Measurements from ENCODE around the gene GAD1. TPM values are rescaled to one million over a fixed set of nuclear protein-coding genes. Genes with fewer than 3 reads are reported as not detected.

GAD1 gene
- total and polyA plus RNA-seq, 5 donors from 2014 or later = not detected

GRCh38 chr2:170891893-170892292, 75.2 kb downstream of the GAD1 start:
- no peaks in the 10 kb centered on the region for H3K4me1 Mint-ChIP-seq
- DNase-seq (no peak), ATAC-seq (ENCODE audit: low read depth in 2 of 2) (no peak)
- no peaks in the 10 kb centered on the region for H3K36me3 ChIP-seq (ENCODE audit: control insufficient read depth, insufficient read depth, low read length)
- no peak overlapping the region for H3K4me3 ChIP-seq (ENCODE audit: low read depth, low read length)
- no peak overlapping the region for H3K4me3 Mint-ChIP-seq
- H3K27ac ChIP-seq (ENCODE audit: insufficient read depth, low read length, poor library complexity, severe bottlenecking) = no peak overlapping the region
- H3K27me3 Mint-ChIP-seq = peaks cover 19% of the 10 kb centered on the region
- H3K27ac Mint-ChIP-seq = no peak overlapping the region
- H3K9me3 ChIP-seq (ENCODE audit: control insufficient read depth in 2 of 2, low read length in 2 of 2) = no peaks in the 10 kb centered on the region
- H3K27me3 ChIP-seq (ENCODE audit: control insufficient read depth, insufficient read depth, low read length) = peaks cover 3% of the 10 kb centered on the region
- no peaks in the 10 kb centered on the region for H3K36me3 Mint-ChIP-seq
- H3K9me3 Mint-ChIP-seq = no peaks in the 10 kb centered on the region
- H3K4me1 ChIP-seq (ENCODE audit: control insufficient read depth, insufficient read depth, low read length, poor library complexity, severe bottlenecking) = no peaks in the 10 kb centered on the region

DNA sequence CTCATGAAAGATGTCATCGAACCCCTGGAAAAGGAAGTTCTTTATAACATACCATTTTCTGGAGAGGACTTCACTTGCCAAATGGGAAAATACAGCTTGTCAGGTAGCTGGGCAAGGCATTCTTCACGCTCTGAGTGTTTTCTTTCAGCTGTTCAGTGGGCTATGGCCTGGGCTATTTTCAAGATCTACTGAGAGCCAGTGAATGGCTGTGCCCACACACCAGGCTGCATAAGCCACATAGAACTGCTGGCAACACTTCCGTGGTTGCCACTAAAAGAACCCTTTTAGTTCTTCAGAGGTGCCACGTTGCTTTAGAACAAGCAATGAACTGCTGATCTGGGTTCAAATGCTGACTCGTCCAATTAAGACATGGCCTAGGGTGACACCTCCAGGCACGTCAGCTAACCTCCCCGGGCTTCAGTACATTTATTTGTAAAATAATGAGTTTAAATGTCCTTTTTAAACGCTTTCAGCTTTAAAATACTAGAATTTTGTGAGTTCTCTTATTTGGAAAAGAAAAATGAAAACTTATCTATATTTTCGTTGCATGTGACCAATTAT, 75.8 kb downstream of the GAD1 start:
- Histone ChIP-seq H3K9me3 (ENCODE audit: control insufficient read depth in 2 of 2, low read length in 2 of 2) (no peaks in the 10 kb centered on the region), H3K4me1 (ENCODE audit: control insufficient read depth, insufficient read depth, low read length, poor library complexity, severe bottlenecking) (no peaks in the 10 kb centered on the region), H3K27me3 (ENCODE audit: control insufficient read depth, insufficient read depth, low read length) (peaks cover under 1% of the 10 kb centered on the region), H3K27ac (ENCODE audit: insufficient read depth, low read length, poor library complexity, severe bottlenecking) (no peak overlapping the region), H3K36me3 (ENCODE audit: control insufficient read depth, insufficient read depth, low read length) (no peaks in the 10 kb centered on the region), H3K4me3 (ENCODE audit: low read depth, low read length) (no peak overlapping the region)
- H3K9me3 Mint-ChIP-seq = no peaks in the 10 kb centered on the region
- no peak overlapping the region for H3K27ac Mint-ChIP-seq
- no peaks in the 10 kb centered on the region for H3K36me3 Mint-ChIP-seq
- H3K27me3 Mint-ChIP-seq = peaks cover 19% of the 10 kb centered on the region
- no peak overlapping the region for H3K4me3 Mint-ChIP-seq
- ATAC-seq (ENCODE audit: low read depth in 2 of 2) (no peak), DNase-seq (no peak)
- no peaks in the 10 kb centered on the region for H3K4me1 Mint-ChIP-seq

GRCh38 chr2:170895023-170895757, 78.5 kb downstream of the GAD1 start:
- Mint-ChIP-seq H3K4me1 (no peaks in the 10 kb centered on the region), H3K4me3 (no peak overlapping the region)
- no peak for ATAC-seq (ENCODE audit: low read depth in 2 of 2)

GRCh38 chr2:170896622-170897021, 79.9 kb downstream of the GAD1 start:
- no peak overlapping the region for H3K27ac ChIP-seq (ENCODE audit: insufficient read depth, low read length, poor library complexity, severe bottlenecking)
- Mint-ChIP-seq H3K9me3 (no peaks in the 10 kb centered on the region), H3K27ac (no peak overlapping the region), H3K4me1 (no peaks in the 10 kb centered on the region), H3K36me3 (peaks cover 4% of the 10 kb centered on the region), H3K4me3 (no peak overlapping the region), H3K27me3 (peaks cover 19% of the 10 kb centered on the region)
- no peak overlapping the region for H3K4me3 ChIP-seq (ENCODE audit: low read depth, low read length)
- no peaks in the 10 kb centered on the region for H3K36me3 ChIP-seq (ENCODE audit: control insufficient read depth, insufficient read depth, low read length)
- ATAC-seq (ENCODE audit: low read depth in 2 of 2) = no peak
- DNase-seq = no peak
- H3K4me1 ChIP-seq (ENCODE audit: control insufficient read depth, insufficient read depth, low read length, poor library complexity, severe bottlenecking) = no peaks in the 10 kb centered on the region
- no peaks in the 10 kb centered on the region for H3K27me3 ChIP-seq (ENCODE audit: control insufficient read depth, insufficient read depth, low read length)
- H3K9me3 ChIP-seq (ENCODE audit: control insufficient read depth in 2 of 2, low read length in 2 of 2) = no peaks in the 10 kb centered on the region

More at GRCh38 chr2:170895023-170895757, 78.5 kb downstream of the GAD1 start:
- H3K4me3 ChIP-seq (ENCODE audit: low read depth, low read length) = no peak overlapping the region
- H3K27me3 Mint-ChIP-seq = peaks cover 19% of the 10 kb centered on the region
- no peaks in the 10 kb centered on the region for H3K27me3 ChIP-seq (ENCODE audit: control insufficient read depth, insufficient read depth, low read length)
- peaks cover 4% of the 10 kb centered on the region for H3K36me3 Mint-ChIP-seq
- DNase-seq = no peak
- H3K27ac Mint-ChIP-seq = no peak overlapping the region
- no peaks in the 10 kb centered on the region for H3K9me3 ChIP-seq (ENCODE audit: control insufficient read depth in 2 of 2, low read length in 2 of 2)
- no peaks in the 10 kb centered on the region for H3K4me1 ChIP-seq (ENCODE audit: control insufficient read depth, insufficient read depth, low read length, poor library complexity, severe bottlenecking)
- H3K27ac ChIP-seq (ENCODE audit: insufficient read depth, low read length, poor library complexity, severe bottlenecking) = no peak overlapping the region
- no peaks in the 10 kb centered on the region for H3K36me3 ChIP-seq (ENCODE audit: control insufficient read depth, insufficient read depth, low read length)
- no peaks in the 10 kb centered on the region for H3K9me3 Mint-ChIP-seq

GRCh38 chr2:170897108-170897507, 80.4 kb downstream of the GAD1 start:
- ATAC-seq (ENCODE audit: low read depth in 2 of 2) (no peak), DNase-seq (no peak)
- no peaks in the 10 kb centered on the region for H3K27me3 ChIP-seq (ENCODE audit: control insufficient read depth, insufficient read depth, low read length)
- no peaks in the 10 kb centered on the region for H3K4me1 ChIP-seq (ENCODE audit: control insufficient read depth, insufficient read depth, low read length, poor library complexity, severe bottlenecking)
- peaks cover 4% of the 10 kb centered on the region for H3K36me3 Mint-ChIP-seq
- H3K4me3 Mint-ChIP-seq = no peak overlapping the region
- no peak overlapping the region for H3K27ac Mint-ChIP-seq
- H3K9me3 Mint-ChIP-seq = no peaks in the 10 kb centered on the region
- peaks cover 23% of the 10 kb centered on the region for H3K27me3 Mint-ChIP-seq
- H3K4me1 Mint-ChIP-seq = no peaks in the 10 kb centered on the region
- H3K27ac ChIP-seq (ENCODE audit: insufficient read depth, low read length, poor library complexity, severe bottlenecking) = no peak overlapping the region
- no peak overlapping the region for H3K4me3 ChIP-seq (ENCODE audit: low read depth, low read length)
- no peaks in the 10 kb centered on the region for H3K9me3 ChIP-seq (ENCODE audit: control insufficient read depth in 2 of 2, low read length in 2 of 2)
- no peaks in the 10 kb centered on the region for H3K36me3 ChIP-seq (ENCODE audit: control insufficient read depth, insufficient read depth, low read length)

GRCh38 chr2:170905864-170906263, 89.2 kb downstream of the GAD1 start:
- Mint-ChIP-seq H3K27me3 (peaks cover 30% of the 10 kb centered on the region), H3K9me3 (peaks cover 6 to 27% (median 11%) of the 10 kb centered on the region in 7 donors), H3K4me1 (no peaks in the 10 kb centered on the region), H3K27ac (no peak overlapping the region), H3K4me3 (no peak overlapping the region), H3K36me3 (no peaks in the 10 kb centered on the region)
- peaks cover 5% of the 10 kb centered on the region for H3K27me3 ChIP-seq (ENCODE audit: control insufficient read depth, insufficient read depth, low read length)
- H3K9me3 ChIP-seq (ENCODE audit: control insufficient read depth in 2 of 2, low read length in 2 of 2) = peaks cover 14 to 15% of the 10 kb centered on the region in 2 experiments
- ATAC-seq (ENCODE audit: low read depth in 2 of 2) = no peak
- H3K4me3 ChIP-seq (ENCODE audit: low read depth, low read length) = no peak overlapping the region
- H3K27ac ChIP-seq (ENCODE audit: insufficient read depth, low read length, poor library complexity, severe bottlenecking) = no peak overlapping the region
- no peak for DNase-seq
- no peaks in the 10 kb centered on the region for H3K36me3 ChIP-seq (ENCODE audit: control insufficient read depth, insufficient read depth, low read length)
- H3K4me1 ChIP-seq (ENCODE audit: control insufficient read depth, insufficient read depth, low read length, poor library complexity, severe bottlenecking) = no peaks in the 10 kb centered on the region

Other genes with a start within 250 kb of the GAD1 start
- gene SP5, start 101.5 kb upstream of the GAD1 start, total RNA-seq = not detected
- not detected for gene SP5, start 101.5 kb upstream of the GAD1 start, polyA plus RNA-seq
- gene ERICH2, start 46.5 kb upstream of the GAD1 start, total RNA-seq = not detected
- not detected for gene ERICH2, start 46.5 kb upstream of the GAD1 start, polyA plus RNA-seq
- 77.5 TPM for gene GORASP2, start 112.4 kb downstream of the GAD1 start, total RNA-seq
- gene GORASP2, start 112.4 kb downstream of the GAD1 start, polyA plus RNA-seq = 10 to 100 TPM; 86.0 to 98.9 (median 93.5) TPM